LoVo (cell line): ENCODE data around the gene CPNE9.

Source experiments
- DNase-seq: peaks from one replicate; pipeline ENCODE4 v3.0.0-alpha.2; 2016; ENCODE audit warnings: low spot score

CPNE9 gene

GRCh38 chr3:9715764-9716437 is 12.3 kb downstream of the CPNE9 start:
- DNase-seq, result peak; percentile 90

GRCh38 chr3:9716801-9717555 is 13.3 kb downstream of the CPNE9 start:
- DNase-seq, result no peak

- no peak for DNase-seq
These were observed 13.9 kb downstream of the CPNE9 start for GRCh38 chr3:9717563-9717962.

- DNase-seq, result no peak
These were observed 14.5 kb downstream of the CPNE9 start for GRCh38 chr3:9718118-9718517.

GRCh38 chr3:9721015-9721699 is 17.5 kb downstream of the CPNE9 start:
- DNase-seq, result no peak

GRCh38 chr3:9721700-9722060 is 18.0 kb downstream of the CPNE9 start:
- no peak for DNase-seq

- no peak for DNase-seq
These were observed 22.3 kb downstream of the CPNE9 start for GRCh38 chr3:9725775-9726515.

- DNase-seq, result no peak
These were observed 23.5 kb downstream of the CPNE9 start for GRCh38 chr3:9727041-9727595.

GRCh38 chr3:9727743-9728142 is 24.1 kb downstream of the CPNE9 start:
- DNase-seq, result no peak

DNA sequence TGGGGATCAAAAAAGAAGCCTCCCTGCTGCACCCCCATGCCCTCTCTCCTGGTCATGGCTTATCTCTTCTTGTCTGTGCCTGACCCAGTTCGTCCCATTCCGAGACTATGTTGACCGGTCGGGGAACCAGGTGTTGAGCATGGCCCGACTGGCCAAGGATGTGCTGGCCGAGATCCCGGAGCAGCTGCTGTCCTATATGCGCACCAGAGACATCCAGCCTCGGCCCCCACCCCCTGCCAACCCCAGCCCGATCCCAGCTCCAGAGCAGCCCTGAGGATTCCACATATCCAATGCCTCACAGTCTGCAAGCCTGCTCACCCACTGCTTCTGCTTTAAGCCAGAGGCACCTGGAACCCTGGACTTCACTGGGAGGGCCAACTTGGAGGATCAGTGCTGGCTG is 25.8 kb downstream of the CPNE9 start:
- no peak for DNase-seq

GRCh38 chr3:9730657-9731205 is 27.1 kb downstream of the CPNE9 start:
- DNase-seq, result peak; percentile 77

DNA sequence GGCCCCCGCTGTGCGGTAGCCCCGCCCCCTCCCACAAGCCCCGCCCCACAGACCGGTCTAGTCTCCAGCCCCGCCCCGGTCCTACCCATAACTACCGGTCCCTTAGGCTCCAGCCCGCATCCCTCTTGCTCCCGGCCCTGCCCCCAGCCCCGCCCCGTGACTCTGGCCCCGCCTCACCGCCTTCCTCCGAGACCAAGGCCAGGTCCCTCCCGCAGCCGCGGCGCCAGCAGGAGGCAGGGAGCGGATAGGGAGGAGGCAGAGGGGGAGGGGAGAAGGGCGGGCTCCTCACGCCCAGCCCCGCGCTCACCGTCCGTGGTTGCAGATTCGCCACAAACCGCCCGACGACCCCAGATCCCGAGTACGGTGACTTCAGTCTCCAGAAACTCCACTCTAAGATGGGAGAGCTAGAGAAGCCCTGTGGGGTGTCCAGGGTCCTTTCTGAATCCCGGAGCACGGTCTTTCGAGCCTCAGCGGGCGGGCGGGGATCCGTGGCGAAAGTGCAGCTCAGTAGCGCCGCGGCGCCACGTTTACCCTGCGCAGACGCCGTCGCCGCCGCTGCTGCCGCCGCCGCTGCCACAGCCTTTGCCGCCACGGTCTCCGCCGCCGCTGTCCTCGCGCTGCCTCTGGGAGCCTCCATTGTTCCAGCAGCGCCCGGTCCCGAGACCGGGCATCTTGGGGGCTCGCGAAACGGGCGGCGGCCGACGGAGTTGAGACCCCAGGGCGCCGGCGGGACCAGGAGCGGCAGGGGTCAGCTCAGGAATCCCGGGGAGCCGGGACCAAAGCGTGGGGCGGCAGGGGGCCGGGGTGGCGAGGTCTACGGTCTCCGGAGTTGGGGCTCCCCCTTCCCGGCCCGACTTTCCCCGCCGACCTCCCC is 27.8 kb downstream of the CPNE9 start, which contains the start of gene BRPF1:
Gene BRPF1, plus strand, starts transcription at position 530 of the 874 bp plus-strand sequence. CDS start 2,406 bp downstream, outside the sequence.
- DNase-seq, result peak; percentile 98

- no peak for DNase-seq
These were observed 28.6 kb downstream of the CPNE9 start for GRCh38 chr3:9732080-9732739.

GRCh38 chr3:9732740-9733115 is 29.1 kb downstream of the CPNE9 start:
- DNase-seq, result no peak

DNA sequence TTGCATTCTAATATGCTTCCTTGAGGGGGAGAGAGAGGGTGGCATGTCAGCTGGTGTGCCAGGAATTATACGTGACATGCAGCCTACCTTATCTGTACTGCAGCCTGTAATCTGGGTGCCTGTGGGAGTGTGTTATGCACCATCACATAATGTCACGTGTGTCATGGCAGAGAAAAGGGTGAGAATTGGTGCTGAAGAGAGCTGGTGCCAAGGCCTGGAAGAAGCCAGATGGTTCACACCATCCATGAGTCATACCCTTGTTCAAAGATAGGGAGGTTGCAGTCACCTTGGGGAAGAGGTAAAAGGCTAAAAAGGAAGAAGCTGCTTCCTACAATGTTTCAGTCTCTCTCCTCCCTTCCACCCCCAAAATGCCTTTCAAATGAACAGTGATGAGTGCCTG is 33.2 kb downstream of the CPNE9 start:
- no peak for DNase-seq

- DNase-seq, result no peak
These were observed 35.5 kb downstream of the CPNE9 start for GRCh38 chr3:9739181-9739580.

DNA sequence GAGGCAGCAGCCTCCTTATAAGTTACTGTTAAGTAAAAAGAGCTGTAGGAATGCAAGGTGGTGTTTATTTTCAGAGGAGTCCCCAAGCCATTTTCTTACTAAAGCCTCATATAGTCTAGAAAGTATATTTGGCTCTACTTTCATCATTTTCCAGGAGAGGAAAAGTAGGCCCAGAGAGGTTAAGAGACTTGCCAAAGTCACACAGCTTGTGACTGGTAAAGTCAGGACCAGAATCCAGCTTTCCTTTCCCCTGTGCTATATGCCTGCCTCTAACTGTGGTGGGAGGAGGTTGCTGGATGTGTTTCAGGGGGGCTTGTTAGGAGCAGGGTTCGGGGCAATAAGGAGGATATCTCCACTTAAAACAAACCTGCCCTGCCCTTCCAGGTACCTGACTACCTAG is 38.9 kb downstream of the CPNE9 start:
- no peak for DNase-seq

DNA sequence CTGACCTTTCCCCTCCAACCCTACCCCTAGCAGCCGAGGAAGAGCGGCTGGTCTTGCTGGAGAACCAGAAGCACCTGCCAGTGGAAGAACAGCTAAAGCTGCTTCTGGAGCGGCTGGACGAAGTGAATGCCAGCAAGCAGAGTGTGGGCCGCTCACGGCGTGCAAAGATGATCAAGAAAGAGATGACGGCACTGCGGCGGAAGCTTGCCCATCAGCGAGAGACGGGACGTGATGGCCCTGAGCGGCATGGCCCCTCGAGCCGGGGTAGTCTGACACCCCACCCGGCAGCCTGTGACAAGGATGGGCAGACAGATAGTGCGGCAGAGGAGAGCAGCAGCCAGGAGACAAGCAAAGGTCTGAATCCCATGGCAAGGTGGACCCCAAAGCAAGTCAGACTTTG is 39.9 kb downstream of the CPNE9 start:
- DNase-seq, result no peak

GRCh38 chr3:9744162-9744561 is 40.5 kb downstream of the CPNE9 start:
- no peak for DNase-seq

DNA sequence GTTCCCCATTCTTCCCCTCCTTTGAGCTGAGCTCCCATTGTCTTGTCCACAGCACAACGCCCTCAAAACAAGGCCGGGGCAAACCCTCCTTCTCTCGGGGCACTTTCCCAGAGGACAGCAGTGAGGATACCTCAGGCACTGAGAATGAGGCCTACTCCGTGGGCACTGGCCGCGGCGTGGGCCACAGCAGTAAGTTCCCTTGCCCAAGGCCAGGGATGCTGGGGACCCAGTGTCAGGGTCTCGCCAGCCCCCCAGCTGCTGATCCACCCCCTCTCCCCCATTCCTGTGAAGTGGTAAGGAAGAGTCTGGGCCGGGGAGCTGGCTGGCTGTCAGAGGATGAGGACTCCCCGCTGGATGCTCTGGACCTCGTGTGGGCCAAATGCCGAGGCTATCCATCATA is 41.9 kb downstream of the CPNE9 start:
- no peak for DNase-seq
